IPS-18c (cell line): ENCODE results near the gene BCL2L13.

Experiments used
- H3K4me3 ChIP-seq: 2 replicates; pipeline ENCODE4 v1.7.0; 2013; ENCODE audit warnings: low read depth, mild to moderate bottlenecking, low read length, moderate library complexity; ENCODE audit not compliant: insufficient read depth
- H3K9me3 ChIP-seq: one replicate; pipeline ENCODE4 v1.6.1; 2013; ENCODE audit warnings: mild to moderate bottlenecking, low read length, moderate library complexity; ENCODE audit not compliant: control insufficient read depth, insufficient read depth

BCL2L13 gene

DNA sequence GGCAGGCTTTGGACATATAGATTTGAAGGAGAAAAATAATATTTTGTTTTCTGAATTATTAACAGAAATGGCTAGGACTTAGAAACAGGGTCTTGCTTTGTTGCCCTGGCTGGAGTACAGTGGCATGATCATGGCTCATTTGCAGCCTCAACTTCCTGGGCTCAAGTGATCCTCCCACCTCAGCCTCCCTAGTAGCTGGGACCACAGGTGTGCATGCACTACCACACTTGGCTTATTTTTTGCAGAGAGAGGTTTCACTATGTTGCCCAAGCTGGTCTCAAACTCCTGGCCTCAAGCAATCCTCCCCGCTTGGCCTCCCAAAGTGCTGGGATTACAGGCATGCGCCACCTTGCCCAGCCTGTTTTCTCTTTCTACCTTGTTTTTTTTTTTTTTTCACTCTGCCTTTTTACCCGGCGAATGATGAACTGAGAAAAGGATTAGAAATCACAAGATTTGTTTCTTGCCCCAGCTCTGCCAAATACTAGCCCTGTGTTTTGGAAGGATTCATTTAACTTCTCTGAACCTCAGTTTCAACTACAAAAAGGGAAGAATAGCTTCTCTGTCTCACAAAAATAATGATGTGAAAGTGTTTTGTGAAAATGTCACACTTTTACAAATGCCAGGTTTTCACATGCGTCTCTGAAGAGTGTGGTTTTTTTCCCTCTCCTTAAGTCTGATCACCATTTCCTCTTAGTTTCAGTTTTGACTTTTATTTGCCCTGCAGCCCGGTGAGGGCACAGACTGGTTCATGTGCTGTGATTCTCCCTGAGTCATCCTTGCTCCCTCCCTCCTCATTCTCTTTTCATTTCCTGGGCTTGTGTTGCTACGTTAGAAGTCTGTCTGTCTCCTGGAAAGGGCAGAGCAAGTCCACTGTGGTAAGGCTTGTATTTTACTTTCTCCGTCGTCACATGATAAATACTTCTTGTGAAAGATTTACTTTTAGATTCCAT lies 67.7 kb downstream of the BCL2L13 start:
- peaks cover 4% of the 10 kb centered on the region for H3K9me3 ChIP-seq
- no peak overlapping the region for H3K4me3 ChIP-seq

- peaks cover 4% of the 10 kb centered on the region for H3K9me3 ChIP-seq
- H3K4me3 ChIP-seq: no peak overlapping the region
These were observed 68.4 kb downstream of the BCL2L13 start for GRCh38 chr22:17706947-17707346.

DNA sequence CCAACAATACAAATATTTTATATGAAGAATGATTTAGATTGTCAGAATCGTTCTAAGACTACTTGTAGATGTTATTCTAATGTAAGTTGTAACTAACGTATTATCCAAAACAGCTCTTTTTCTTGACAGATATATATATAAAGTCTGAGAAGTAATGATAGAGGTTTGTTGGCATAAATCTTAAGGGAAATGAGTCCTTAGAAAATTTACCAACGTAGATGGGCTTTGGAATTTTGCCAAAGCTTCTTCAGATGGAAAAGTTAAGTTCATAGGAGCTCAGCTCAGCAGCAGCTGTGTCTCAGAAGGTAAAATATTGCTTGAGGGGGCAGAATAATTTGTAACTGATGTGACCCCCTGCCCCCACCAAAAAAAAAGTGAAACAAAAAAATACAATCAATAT lies 69.0 kb downstream of the BCL2L13 start:
- peaks cover 4% of the 10 kb centered on the region for H3K9me3 ChIP-seq
- no peak overlapping the region for H3K4me3 ChIP-seq

GRCh38 chr22:17710023-17710422 lies 71.5 kb downstream of the BCL2L13 start:
- Histone ChIP-seq H3K9me3 (peaks cover 4% of the 10 kb centered on the region), H3K4me3 (no peak overlapping the region)

- H3K9me3 ChIP-seq: peaks cover 2% of the 10 kb centered on the region
These were observed 73.9 kb downstream of the BCL2L13 start for GRCh38 chr22:17712441-17712840.

DNA sequence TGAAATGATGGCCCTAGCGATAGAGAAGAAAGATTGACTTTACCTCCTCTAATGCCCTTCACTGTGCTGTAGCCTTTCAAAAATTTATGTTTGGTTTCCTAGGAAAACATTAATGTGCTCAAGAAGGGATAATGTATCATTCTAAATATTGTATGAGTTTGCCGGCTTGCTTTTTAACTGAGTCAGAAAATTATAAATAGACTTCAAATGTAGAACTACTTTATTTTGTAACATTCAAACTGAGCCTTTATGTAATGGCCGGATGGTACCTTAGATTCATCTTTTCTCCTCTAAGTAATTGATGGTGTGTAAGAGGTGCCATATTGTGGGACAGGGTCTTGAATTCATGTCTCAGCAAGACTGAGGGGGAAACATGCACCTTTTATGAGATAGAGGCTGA lies 78.0 kb downstream of the BCL2L13 start:
- Histone ChIP-seq H3K9me3 (no peaks in the 10 kb centered on the region), H3K4me3 (no peak overlapping the region)

More at GRCh38 chr22:17712441-17712840, 73.9 kb downstream of the BCL2L13 start:
- H3K4me3 ChIP-seq: no peak overlapping the region

DNA sequence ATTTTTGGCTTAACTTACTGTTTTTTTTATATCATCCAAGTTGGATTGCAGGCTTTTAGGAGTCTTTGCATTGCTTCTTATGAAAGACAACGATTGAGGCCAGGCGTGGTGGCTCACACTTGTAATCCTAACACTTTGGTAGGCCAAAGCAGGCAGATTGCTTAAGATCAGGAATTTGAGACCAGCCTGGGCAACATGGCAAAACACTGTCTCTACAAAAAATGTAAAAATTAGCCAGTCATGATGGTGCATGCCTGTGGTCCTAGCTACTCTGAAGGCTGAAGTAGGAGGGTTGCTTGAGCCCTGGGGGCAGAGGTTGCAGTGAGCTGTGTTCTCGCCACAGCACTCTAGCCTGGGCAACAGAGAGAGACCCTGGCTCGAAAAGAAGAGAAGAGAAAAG lies 79.2 kb downstream of the BCL2L13 start:
- Histone ChIP-seq H3K9me3 (no peaks in the 10 kb centered on the region), H3K4me3 (no peak overlapping the region)

- H3K4me3 ChIP-seq: no peak overlapping the region
- H3K9me3 ChIP-seq: no peaks in the 10 kb centered on the region
These were observed 81.4 kb downstream of the BCL2L13 start for GRCh38 chr22:17719911-17720310.

GRCh38 chr22:17724241-17724640 lies 85.7 kb downstream of the BCL2L13 start:
- H3K9me3 ChIP-seq: no peaks in the 10 kb centered on the region
- H3K4me3 ChIP-seq: no peak overlapping the region

DNA sequence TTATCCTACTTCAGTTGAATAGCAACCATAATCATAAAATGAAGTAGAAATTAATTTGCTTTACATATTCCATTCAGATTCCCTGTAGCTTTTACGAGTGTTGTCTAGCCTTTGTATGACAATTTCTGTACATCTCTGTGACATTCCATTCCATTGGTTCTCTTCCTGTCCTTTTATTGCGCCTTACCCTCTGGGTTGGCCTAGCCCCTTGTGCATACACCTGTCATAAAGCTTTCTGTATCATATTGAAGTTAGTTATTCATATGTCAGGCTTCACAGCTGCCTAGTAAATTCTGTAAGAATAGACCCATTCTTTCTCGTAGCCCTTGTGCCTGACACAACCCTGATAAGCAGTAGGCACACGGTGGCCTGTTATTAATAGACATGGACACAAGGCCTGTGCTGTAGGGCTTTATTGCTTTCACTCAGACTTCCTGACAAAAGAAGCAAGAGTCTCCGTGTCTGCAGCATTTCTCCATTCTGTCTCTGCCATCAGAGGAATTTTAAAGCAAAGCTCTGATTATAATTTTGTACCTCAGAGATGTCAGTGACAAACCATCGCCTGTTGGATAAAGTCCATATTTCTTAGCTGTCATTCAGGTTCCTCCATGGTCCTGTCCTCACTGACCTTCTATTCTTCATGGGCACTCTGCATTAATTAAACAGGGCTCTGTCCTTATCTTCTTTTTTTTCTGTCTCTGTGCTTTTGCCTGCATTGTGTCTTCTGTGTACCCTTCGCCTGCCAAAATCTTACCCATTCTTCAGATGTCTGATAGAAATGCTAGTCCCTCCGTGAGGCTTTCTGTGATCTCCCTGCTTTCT lies 86.3 kb downstream of the BCL2L13 start:
- Histone ChIP-seq H3K4me3 (no peak overlapping the region), H3K9me3 (no peaks in the 10 kb centered on the region)

DNA sequence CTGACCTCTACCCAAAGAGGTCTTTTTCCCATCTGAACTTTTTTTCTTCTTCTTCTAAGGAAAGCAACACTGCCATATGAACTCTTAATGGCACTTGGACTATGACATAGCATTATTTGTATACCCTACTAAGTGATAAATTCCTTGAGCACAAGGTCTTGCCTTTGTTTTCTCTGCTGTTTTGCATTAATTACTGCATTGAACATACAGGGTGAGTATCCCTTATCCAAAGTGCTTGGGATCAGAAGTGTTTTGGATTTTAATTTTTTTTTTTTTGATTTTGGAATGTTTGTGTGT lies 86.9 kb downstream of the BCL2L13 start:
- Histone ChIP-seq H3K9me3 (no peaks in the 10 kb centered on the region), H3K4me3 (no peak overlapping the region)

- Histone ChIP-seq H3K9me3 (no peaks in the 10 kb centered on the region), H3K4me3 (no peak overlapping the region)
These were observed 87.7 kb downstream of the BCL2L13 start for GRCh38 chr22:17726006-17726927.

- no peak overlapping the region for H3K4me3 ChIP-seq
- no peaks in the 10 kb centered on the region for H3K9me3 ChIP-seq
These were observed 88.7 kb downstream of the BCL2L13 start for GRCh38 chr22:17726928-17727897.

DNA sequence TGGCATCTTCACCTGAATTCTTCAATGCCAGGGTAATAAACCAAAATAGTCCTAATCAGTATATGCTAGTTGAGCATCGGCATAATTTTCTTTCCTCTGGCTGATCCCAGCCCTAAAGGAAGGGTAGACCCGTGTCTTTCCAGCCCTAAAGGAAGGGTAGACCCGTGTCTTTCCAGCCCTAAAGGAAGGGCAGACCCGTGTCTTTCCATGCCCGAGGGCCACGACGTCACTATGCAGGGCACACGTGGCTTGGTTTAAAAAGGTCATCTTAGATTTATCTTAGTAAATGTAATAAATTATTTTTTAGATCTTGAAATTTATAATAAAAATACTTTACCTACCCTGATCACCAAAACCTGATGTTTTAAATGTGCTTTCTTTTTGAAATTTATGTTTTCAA lies 90.2 kb downstream of the BCL2L13 start:
- H3K9me3 ChIP-seq: no peaks in the 10 kb centered on the region
- H3K4me3 ChIP-seq: no peak overlapping the region

- no peak overlapping the region for H3K4me3 ChIP-seq
- no peaks in the 10 kb centered on the region for H3K9me3 ChIP-seq
These were observed 91.0 kb downstream of the BCL2L13 start for GRCh38 chr22:17729561-17729960.

DNA sequence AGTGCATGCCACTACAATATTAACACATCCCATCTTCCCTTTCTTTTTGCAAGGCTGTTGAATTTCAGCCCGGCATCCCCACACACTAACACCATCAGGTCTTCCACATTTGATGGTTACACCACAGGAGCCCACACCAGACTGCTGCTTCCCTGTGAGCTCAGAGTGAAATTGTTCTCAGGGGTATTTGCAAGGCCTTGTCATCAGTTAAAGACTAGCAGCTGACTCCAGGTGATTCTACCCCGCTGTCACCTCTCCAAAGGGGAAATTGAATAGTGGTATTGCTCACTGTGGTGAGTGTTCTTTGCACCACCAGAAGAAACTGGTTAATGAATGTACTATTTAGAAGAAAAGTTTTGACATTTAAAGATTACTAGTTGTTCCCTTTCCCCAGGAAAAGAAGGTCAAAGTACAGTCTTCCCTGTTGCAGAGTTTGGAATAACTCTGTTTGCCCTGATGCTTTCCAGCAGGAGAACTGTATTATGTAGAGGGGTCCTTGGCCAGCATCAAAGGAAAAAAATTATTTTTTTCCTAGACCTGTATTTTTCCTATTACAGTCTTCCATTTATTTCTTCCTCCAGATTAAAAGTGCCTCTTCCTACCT lies 93.8 kb downstream of the BCL2L13 start:
- no peak overlapping the region for H3K4me3 ChIP-seq
- no peaks in the 10 kb centered on the region for H3K9me3 ChIP-seq
